Stomach (tissue), 9 donors: ENCODE measurements around the gene CCDC152. TPM values are rescaled to one million over a fixed set of nuclear protein-coding genes. Genes with fewer than 3 reads are reported as not detected.
"Not testable (repeated sequence)": the region's sequence is repeated elsewhere in the genome, so short reads cannot be mapped to it uniquely, and the experiment has no call there.

Source experiments
- DNase-seq, 2 donors: peaks; one replicate each; pipeline versions ENCODE4 v3.0.0 to v3.0.0-alpha.2; 2013 to 2019
- H3K27ac ChIP-seq, 5 donors: fragments of 200-600 bp in 4 of 5; sonication (generic) in 4 of 5; one replicate each; pipeline ENCODE4 v1.5.1; 2013 to 2019; ENCODE audit warnings: mild to moderate bottlenecking in 1 of 5, moderate library complexity in 1 of 5
- H3K27me3 ChIP-seq, 3 donors: fragments of 200-600 bp; sonication (generic); one replicate each; pipeline ENCODE4 v1.5.1; 2017 to 2019; ENCODE audit warnings: mixed run types in 1 of 3
- H3K36me3 ChIP-seq, 4 donors: fragments of 200-600 bp; sonication (generic); 1 replicate in 3 of 4; 2 replicates in 1 of 4; pipeline ENCODE4 v1.5.1; 2016 to 2019
- H3K4me1 ChIP-seq, 4 donors: fragments of 200-600 bp; sonication (generic); one replicate each; pipeline ENCODE4 v1.5.1; 2016 to 2019
- H3K4me3 ChIP-seq, 4 donors: fragments of 200-600 bp; sonication (generic) in 3 of 4; one replicate each; pipeline ENCODE4 v1.5.1; 2016 to 2019; ENCODE audit warnings: mild to moderate bottlenecking in 1 of 4
- H3K9me3 ChIP-seq, 4 donors: fragments of 200-600 bp; sonication (generic); one replicate each; pipeline ENCODE4 v1.5.1; 2016 to 2019
- EP300 ChIP-seq: sonication (generic); formaldehyde crosslinking; IDR thresholded peaks from one replicate; pipeline ENCODE4 v1.6.1; 2017; ENCODE audit warnings: antibody characterized with exemption
- POLR2A ChIP-seq, 4 donors: fragments of 450-650 bp; IDR thresholded peaks; one replicate each; pipeline ENCODE4 v1.6.1; 2016; ENCODE audit warnings: antibody characterized with exemption in 4 of 4, control low read depth in 2 of 4, mild to moderate bottlenecking in 1 of 4, moderate library complexity in 1 of 4
- POLR2AphosphoS5 ChIP-seq, 3 donors: sonication (generic); formaldehyde crosslinking; IDR thresholded peaks; one replicate each; pipeline ENCODE4 v1.6.1; 2016; ENCODE audit warnings: antibody characterized with exemption in 3 of 3
- WGBS, 5 donors: extraction: QIAGEN DNeasy Blood & Tissue Kit in 3 of 5; methylation state at CpG; one replicate each; pipeline versions ENCODE4 v1.1.5 to v1.1.7; 2013 to 2018; 5-methylcytosine and 5-hydroxymethylcytosine counted together
- intact Hi-C: fragments of 100-400 bp; cut with DNase I; formaldehyde crosslinking; loops from one replicate; pipeline ENCODE4 v1.15.1; 2023; ENCODE audit warnings: low total_unique reads
- polyA plus RNA-seq, 3 donors: library from polyadenylated mRNA; stranded (reverse); fragments of 200-250 nt; gene quantifications; one replicate each; pipeline ENCODE4 v1.2.3, GENCODE V29; 2013
- total RNA-seq, 5 donors: library from RNA; depleted of rRNA; stranded (reverse); fragments of >200 nt; gene quantifications; one replicate each; pipeline versions ENCODE4 v1.1.0 to v1.2.3, GENCODE V29; 2014 to 2016
- TF ChIP-seq, protein P1 (sequence below), 7 experiments: fragments of 450-650 bp in 4 of 7; fragments of 200-600 bp in 3 of 7; sonication (generic) in 3 of 7; IDR thresholded peaks; one replicate each; pipeline ENCODE4 v1.5.1; 2016 to 2019; ENCODE audit warnings: antibody characterized with exemption in 7 of 7, control low read depth in 2 of 7, mild to moderate bottlenecking in 1 of 7
- donor health status: healthy with polysubstance abuse.
- donor health status: Bipolar disorder and iron deficiency.
- donor health status: healthy.

CCDC152 gene
- total and polyA plus RNA-seq, 8 donors, result 0.68 to 15.2 (median 1.3) TPM; not detected in 2

DNA sequence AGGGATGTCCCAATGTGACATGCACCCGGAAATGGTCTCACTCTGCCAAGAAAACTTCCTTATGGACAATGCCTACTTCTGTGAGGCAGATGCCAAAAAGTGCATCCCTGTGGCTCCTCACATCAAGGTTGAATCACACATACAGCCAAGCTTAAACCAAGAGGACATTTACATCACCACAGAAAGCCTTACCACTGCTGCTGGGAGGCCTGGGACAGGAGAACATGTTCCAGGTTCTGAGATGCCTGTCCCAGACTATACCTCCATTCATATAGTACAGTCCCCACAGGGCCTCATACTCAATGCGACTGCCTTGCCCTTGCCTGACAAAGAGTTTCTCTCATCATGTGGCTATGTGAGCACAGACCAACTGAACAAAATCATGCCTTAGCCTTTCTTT, 37.6 kb upstream of the CCDC152 start:
- TF ChIP-seq, protein P1, sequence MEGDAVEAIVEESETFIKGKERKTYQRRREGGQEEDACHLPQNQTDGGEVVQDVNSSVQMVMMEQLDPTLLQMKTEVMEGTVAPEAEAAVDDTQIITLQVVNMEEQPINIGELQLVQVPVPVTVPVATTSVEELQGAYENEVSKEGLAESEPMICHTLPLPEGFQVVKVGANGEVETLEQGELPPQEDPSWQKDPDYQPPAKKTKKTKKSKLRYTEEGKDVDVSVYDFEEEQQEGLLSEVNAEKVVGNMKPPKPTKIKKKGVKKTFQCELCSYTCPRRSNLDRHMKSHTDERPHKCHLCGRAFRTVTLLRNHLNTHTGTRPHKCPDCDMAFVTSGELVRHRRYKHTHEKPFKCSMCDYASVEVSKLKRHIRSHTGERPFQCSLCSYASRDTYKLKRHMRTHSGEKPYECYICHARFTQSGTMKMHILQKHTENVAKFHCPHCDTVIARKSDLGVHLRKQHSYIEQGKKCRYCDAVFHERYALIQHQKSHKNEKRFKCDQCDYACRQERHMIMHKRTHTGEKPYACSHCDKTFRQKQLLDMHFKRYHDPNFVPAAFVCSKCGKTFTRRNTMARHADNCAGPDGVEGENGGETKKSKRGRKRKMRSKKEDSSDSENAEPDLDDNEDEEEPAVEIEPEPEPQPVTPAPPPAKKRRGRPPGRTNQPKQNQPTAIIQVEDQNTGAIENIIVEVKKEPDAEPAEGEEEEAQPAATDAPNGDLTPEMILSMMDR (IDR thresholded peaks at IDR 0.05), result no peak
- no peak for TF ChIP-seq POLR2A (IDR thresholded peaks at IDR 0.05)
- no peak for TF ChIP-seq EP300
- no peak for TF ChIP-seq POLR2AphosphoS5 (IDR thresholded peaks at IDR 0.05)

DNA sequence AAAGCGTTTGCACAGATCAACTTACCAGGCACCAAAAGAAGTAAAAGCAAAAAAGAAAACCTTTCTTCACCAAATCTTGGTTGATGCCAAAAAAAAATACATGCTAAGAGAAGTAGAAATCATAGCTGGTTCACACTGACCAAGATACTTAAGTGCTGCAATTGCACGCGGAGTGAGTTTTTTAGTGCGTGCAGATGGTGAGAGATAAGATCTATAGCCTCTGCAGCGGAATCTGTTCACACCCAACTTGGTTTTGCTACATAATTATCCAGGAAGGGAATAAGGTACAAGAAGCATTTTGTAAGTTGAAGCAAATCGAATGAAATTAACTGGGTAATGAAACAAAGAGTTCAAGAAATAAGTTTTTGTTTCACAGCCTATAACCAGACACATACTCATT, 36.4 kb upstream of the CCDC152 start:
- no peak for DNase-seq
- intact Hi-C loops, result no loop called here
- H3K27me3 ChIP-seq, result no peaks in the 10 kb centered on the region
- no peak overlapping the region for H3K27ac ChIP-seq
- WGBS, 5 donors, result 59 to 80% (median 60%) methylated on average over 6 of the region's 6 CpGs
- no peaks in the 10 kb centered on the region for H3K9me3 ChIP-seq
- H3K4me1 ChIP-seq, result no peaks in the 10 kb centered on the region
- no peak for TF ChIP-seq POLR2A (IDR thresholded peaks at IDR 0.05)
- no peak for TF ChIP-seq EP300
- TF ChIP-seq POLR2AphosphoS5 (IDR thresholded peaks at IDR 0.05), result no peak
- TF ChIP-seq, protein P1 (IDR thresholded peaks at IDR 0.05), result no peak
- peaks cover 0 to 10% (median 10%) of the 10 kb centered on the region in 4 donors for H3K36me3 ChIP-seq
- no peak overlapping the region for H3K4me3 ChIP-seq

More for the DNA sequence above, 37.6 kb upstream of the CCDC152 start:
- intact Hi-C loops, result no loop called here
- no peak for DNase-seq
- no peak overlapping the region for H3K4me3 ChIP-seq
- H3K4me1 ChIP-seq, result no peaks in the 10 kb centered on the region
- no peaks in the 10 kb centered on the region for H3K27me3 ChIP-seq
- H3K27ac ChIP-seq, result no peak overlapping the region
- H3K36me3 ChIP-seq, result peaks cover 0 to 10% (median 10%) of the 10 kb centered on the region in 4 donors
- no peaks in the 10 kb centered on the region for H3K9me3 ChIP-seq
- 78 to 88% (median 86%) methylated on average over 2 of the region's 2 CpGs for WGBS, 5 donors

DNA sequence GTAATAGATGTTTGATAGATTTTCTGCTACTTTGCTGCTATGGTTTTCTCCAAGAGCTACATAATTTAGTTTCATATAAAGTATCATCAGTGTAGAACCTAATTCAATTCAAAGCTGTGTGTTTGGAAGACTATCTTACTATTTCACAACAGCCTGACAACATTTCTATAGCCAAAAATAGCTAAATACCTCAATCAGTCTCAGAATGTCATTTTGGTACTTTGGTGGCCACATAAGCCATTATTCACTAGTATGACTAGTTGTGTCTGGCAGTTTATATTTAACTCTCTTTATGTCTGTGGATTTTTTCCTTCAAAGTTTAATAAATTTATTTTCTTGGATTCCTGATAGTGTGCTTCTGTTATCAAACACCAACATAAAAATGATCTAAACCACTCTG, 35.1 kb upstream of the CCDC152 start:
- intact Hi-C loops, result no loop called here
- Histone ChIP-seq H3K27me3 (no peaks in the 10 kb centered on the region), H3K4me1 (no peaks in the 10 kb centered on the region), H3K4me3 (no peak overlapping the region), H3K9me3 (no peaks in the 10 kb centered on the region), H3K27ac (no peak overlapping the region), H3K36me3 (peaks cover 0 to 10% (median 10%) of the 10 kb centered on the region in 4 donors)
- TF ChIP-seq, protein P1 (IDR thresholded peaks at IDR 0.05), result no peak
- no peak for TF ChIP-seq POLR2A (IDR thresholded peaks at IDR 0.05)
- no peak for TF ChIP-seq POLR2AphosphoS5 (IDR thresholded peaks at IDR 0.05)
- no peak for TF ChIP-seq EP300
- DNase-seq, result no peak

DNA sequence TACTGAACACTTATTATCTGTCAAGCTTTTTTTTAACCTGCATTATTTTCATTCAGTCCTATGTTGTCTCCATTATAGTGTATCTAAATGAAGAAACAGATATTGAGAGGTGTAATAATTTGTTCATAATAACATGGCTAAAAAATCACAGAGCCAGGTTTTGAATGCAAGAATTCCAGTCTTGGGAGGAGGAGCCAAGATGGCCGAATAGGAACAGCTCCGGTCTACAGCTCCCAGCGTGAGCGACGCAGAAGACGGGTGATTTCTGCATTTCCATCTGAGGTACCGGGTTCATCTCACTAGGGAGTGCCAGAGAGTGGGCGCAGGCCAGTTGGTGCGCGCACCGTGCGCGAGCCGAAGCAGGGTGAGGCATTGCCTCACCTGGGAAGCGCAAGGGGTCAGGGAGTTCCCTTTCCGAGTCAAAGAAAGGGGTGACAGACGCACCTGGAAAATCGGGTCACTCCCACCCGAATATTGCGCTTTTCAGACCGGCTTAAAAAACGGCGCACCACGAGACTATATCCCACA, 22.0 kb upstream of the CCDC152 start:
- DNase-seq, H3K27me3 ChIP-seq, H3K27ac ChIP-seq, intact Hi-C loops, H3K36me3 ChIP-seq, H3K9me3 ChIP-seq, H3K4me3 ChIP-seq, H3K4me1 ChIP-seq: not testable (repeated sequence)
- 89 to 98% (median 96%) methylated on average over 14 to 15 of the region's 24 CpGs for WGBS, 5 donors

DNA sequence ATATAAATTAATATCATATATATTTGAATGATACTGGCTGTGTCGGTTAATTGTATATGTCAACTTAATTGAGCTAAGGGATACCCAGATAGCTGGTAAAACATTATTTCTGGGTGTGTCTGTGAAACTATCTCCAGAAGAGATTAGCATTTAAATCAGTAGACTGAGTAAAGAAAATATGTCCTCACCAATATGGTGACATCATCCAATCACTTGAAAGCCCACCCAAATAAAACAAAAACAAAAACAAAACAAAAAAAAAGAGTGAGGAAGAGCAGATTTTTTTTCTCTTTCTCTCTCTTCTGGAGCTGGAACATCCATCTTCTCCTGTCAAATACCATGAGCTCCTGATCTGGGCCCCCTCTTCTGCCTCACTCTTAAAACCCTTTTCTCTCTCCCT, 15.7 kb upstream of the CCDC152 start:
- H3K4me3 ChIP-seq, result no peak overlapping the region
- no peak for DNase-seq
- TF ChIP-seq EP300, result no peak
- no peak for TF ChIP-seq POLR2A (IDR thresholded peaks at IDR 0.05)
- no peak for TF ChIP-seq POLR2AphosphoS5 (IDR thresholded peaks at IDR 0.05)
- TF ChIP-seq, protein P1 (IDR thresholded peaks at IDR 0.05), result no peak
- intact Hi-C loops, result no loop called here
- H3K9me3 ChIP-seq, result no peaks in the 10 kb centered on the region
- no peaks in the 10 kb centered on the region for H3K27me3 ChIP-seq
- H3K27ac ChIP-seq, result no peak overlapping the region
- no peaks in the 10 kb centered on the region for H3K36me3 ChIP-seq
- WGBS, 5 donors, result 91 to 99% (median 95%) methylated on average over 1 of the region's 1 CpG
- no peaks in the 10 kb centered on the region for H3K4me1 ChIP-seq
